Heart right ventricle (tissue), 16 donors: Measurements from ENCODE around the gene MLYCD. TPM values are rescaled to one million over a fixed set of nuclear protein-coding genes. Genes with fewer than 3 reads are reported as not detected.

Experiments used
- ATAC-seq, 8 donors: fragments of 200-7000 bp; cut with Tn5 transposase; one replicate each; pipeline ENCODE4 v1.9.1; 2020; ENCODE audit warnings: mild to moderate bottlenecking in 8 of 8, moderate library complexity in 8 of 8, moderate number of reproducible peaks in 1 of 8
- DNase-seq, 2 donors: peaks; one replicate each; pipeline ENCODE4 v3.0.0-alpha.2; 2020
- H3K27ac ChIP-seq, 10 donors: fragments of 200-600 bp; sonication (generic) in 2 of 10; one replicate each; pipeline versions ENCODE4 v1.5.0 to v1.8.0; 2020 to 2022; ENCODE audit warnings: mild to moderate bottlenecking in 3 of 10
- H3K27me3 ChIP-seq, 7 donors: fragments of 200-600 bp; one replicate each; pipeline ENCODE4 v1.8.0; 2021 to 2022; ENCODE audit warnings: mild to moderate bottlenecking in 2 of 7
- H3K36me3 ChIP-seq, 9 donors: fragments of 200-600 bp; sonication (generic) in 1 of 9; one replicate each; pipeline versions ENCODE4 v1.5.0 to v1.8.0; 2020 to 2022; ENCODE audit warnings: mild to moderate bottlenecking in 2 of 9
- H3K4me1 ChIP-seq, 9 donors: fragments of 200-600 bp; sonication (generic) in 1 of 9; one replicate each; pipeline versions ENCODE4 v1.5.0 to v1.8.0; 2020 to 2022; ENCODE audit warnings: mild to moderate bottlenecking in 4 of 9
- H3K4me3 ChIP-seq, 10 donors: fragments of 200-600 bp; sonication (generic) in 2 of 10; one replicate each; pipeline versions ENCODE4 v1.5.0 to v1.8.0; 2020 to 2022; ENCODE audit warnings: mild to moderate bottlenecking in 7 of 10, moderate library complexity in 2 of 10
- H3K9me3 ChIP-seq, 11 donors: fragments of 200-600 bp in 10 of 11; sonication (generic) in 2 of 11; one replicate each; pipeline versions ENCODE4 v1.5.0 to v1.8.0; 2013 to 2022; ENCODE audit warnings: mild to moderate bottlenecking in 2 of 11, control low read depth in 1 of 11, moderate library complexity in 1 of 11
- WGBS, 2 donors: extraction: QIAGEN DNeasy Blood & Tissue Kit; methylation state at CpG; one replicate each; pipeline ENCODE4 v1.1.7; 2013; ENCODE audit warnings: inconsistent platforms in 1 of 2; 5-methylcytosine and 5-hydroxymethylcytosine counted together
- intact Hi-C, 10 donors: fragments of 100-400 bp; cut with DNase I; formaldehyde crosslinking; loops; one replicate each; pipeline versions ENCODE4 v1.11.1 to v1.14.2; 2022
- polyA plus RNA-seq, 2 donors: library from polyadenylated mRNA; stranded (reverse); fragments of 200-250 nt; gene quantifications; one replicate each; pipeline ENCODE4 v1.2.3, GENCODE V29; 2013
- total RNA-seq, 10 donors: library from RNA; stranded (reverse); fragmentation: NEBNext Ultra II Directional in 3 of 10; extraction: Animal tissue kit (Norgen Biotek cat#: 25700) in 3 of 10; gene quantifications; one replicate each; pipeline versions ENCODE4 v1.2.1 to v1.2.4, GENCODE V29; 2021 to 2023
- TF ChIP-seq, protein P1 (sequence below), 9 donors: fragments of 200-600 bp; sonication (generic) in 2 of 9; IDR thresholded peaks; one replicate each; pipeline versions ENCODE4 v1.5.0 to v1.8.0; 2021 to 2022; ENCODE audit warnings: antibody characterized with exemption in 9 of 9, mild to moderate bottlenecking in 5 of 9, moderate library complexity in 1 of 9
- donor health status: Arrhythmogenic right ventricular cardiomyopathy.
- donor health status: ischemic (EF 13 %, LVEDD 7.1; RV severe dilation, severe dysfunction).
- donor health status: healthy with polysubstance abuse.
- donor health status: DM: no; HTN: yes; CAD: no.
- donor health status: DM: no; HTN: no; CAD: no.
- donor health status: ischemic (EF 25% LVEDD 6.9; RV normal size, moderate dysfunction).
- donor health status: ischemic (EF 25% LVEDD 5.7; RV mildly dilated, moderate dysfunction).
- donor health status: healthy.
- donor health status: DM: yes; HTN: yes; CAD: no.
- donor health status: Ischemic cardiomyopathy.
- donor health status: ischemic (EF 35%, LVEDD 5.7; RV mildly dilated, moderate dysfunction).
- donor health status: nonischemic (EF 11% LVEDD 7.7; RV severe dilation, severe dysfunction).
- donor health status: DM: yes; HTN: yes; CAD: no.
- donor health status: PGD.
- donor health status: ischemic (EF 29% LVEDD 5.4; RV normal size, mild dysfunction).
- donor health status: nonischemic (EF 23%, LVEDD 6.1; RV moderate dilation, normal function).

MLYCD gene
- total and polyA plus RNA-seq, 12 donors: 13.5 to 58.0 (median 38.6) TPM

DNA sequence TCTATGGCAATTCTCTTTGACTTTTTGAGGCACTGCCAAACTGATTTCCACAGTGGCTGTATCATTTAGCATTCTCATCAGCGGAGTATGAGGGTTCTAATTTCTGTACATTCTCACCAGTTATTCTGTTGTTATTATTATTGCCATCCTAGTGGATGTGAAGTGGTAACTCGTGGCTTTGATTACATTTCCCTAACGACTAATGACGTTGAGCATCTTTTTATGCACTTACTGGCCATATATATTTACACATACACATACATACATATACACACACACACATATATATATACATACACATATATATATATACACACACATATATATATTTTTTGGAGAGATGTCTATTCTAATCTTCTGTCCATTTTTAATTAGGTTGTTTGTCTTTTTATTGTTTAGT, 3.7 kb upstream of the MLYCD start:
- WGBS, 2 donors: 82 to 86% methylated on average over 4 of the region's 4 CpGs
- Histone ChIP-seq H3K4me1 (peaks cover 0 to 15% (median 14%) of the 10 kb centered on the region in 9 donors), H3K36me3 (no peaks in the 10 kb centered on the region), H3K27me3 (peaks cover 0 to 4% (median 0%) of the 10 kb centered on the region in 7 donors), H3K27ac (no peak overlapping the region), H3K4me3 (no peak overlapping the region), H3K9me3 (peaks cover 0 to 26% (median 11%) of the 10 kb centered on the region in 11 donors)
- intact Hi-C loops: no loop called here
- TF ChIP-seq, protein P1, sequence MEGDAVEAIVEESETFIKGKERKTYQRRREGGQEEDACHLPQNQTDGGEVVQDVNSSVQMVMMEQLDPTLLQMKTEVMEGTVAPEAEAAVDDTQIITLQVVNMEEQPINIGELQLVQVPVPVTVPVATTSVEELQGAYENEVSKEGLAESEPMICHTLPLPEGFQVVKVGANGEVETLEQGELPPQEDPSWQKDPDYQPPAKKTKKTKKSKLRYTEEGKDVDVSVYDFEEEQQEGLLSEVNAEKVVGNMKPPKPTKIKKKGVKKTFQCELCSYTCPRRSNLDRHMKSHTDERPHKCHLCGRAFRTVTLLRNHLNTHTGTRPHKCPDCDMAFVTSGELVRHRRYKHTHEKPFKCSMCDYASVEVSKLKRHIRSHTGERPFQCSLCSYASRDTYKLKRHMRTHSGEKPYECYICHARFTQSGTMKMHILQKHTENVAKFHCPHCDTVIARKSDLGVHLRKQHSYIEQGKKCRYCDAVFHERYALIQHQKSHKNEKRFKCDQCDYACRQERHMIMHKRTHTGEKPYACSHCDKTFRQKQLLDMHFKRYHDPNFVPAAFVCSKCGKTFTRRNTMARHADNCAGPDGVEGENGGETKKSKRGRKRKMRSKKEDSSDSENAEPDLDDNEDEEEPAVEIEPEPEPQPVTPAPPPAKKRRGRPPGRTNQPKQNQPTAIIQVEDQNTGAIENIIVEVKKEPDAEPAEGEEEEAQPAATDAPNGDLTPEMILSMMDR (IDR thresholded peaks at IDR 0.05): no peak
- no peak for ATAC-seq
- no peak for DNase-seq

GRCh38 chr16:83895942-83896341, 3.0 kb upstream of the MLYCD start:
- Histone ChIP-seq H3K4me3 (no peak overlapping the region), H3K36me3 (no peaks in the 10 kb centered on the region), H3K27me3 (peaks cover 0 to 4% (median 0%) of the 10 kb centered on the region in 7 donors), H3K9me3 (peaks cover 0 to 20% (median 11%) of the 10 kb centered on the region in 11 donors), H3K27ac (no peak overlapping the region), H3K4me1 (peaks cover 0 to 22% (median 19%) of the 10 kb centered on the region in 9 donors)
- intact Hi-C loops: no loop called here
- TF ChIP-seq, protein P1 (IDR thresholded peaks at IDR 0.05): no peak
- DNase-seq (no peak), ATAC-seq (no peak)
- 78 to 96% methylated on average over 3 of the region's 3 CpGs for whole genome bisulfite sequencing, 2 donors

DNA sequence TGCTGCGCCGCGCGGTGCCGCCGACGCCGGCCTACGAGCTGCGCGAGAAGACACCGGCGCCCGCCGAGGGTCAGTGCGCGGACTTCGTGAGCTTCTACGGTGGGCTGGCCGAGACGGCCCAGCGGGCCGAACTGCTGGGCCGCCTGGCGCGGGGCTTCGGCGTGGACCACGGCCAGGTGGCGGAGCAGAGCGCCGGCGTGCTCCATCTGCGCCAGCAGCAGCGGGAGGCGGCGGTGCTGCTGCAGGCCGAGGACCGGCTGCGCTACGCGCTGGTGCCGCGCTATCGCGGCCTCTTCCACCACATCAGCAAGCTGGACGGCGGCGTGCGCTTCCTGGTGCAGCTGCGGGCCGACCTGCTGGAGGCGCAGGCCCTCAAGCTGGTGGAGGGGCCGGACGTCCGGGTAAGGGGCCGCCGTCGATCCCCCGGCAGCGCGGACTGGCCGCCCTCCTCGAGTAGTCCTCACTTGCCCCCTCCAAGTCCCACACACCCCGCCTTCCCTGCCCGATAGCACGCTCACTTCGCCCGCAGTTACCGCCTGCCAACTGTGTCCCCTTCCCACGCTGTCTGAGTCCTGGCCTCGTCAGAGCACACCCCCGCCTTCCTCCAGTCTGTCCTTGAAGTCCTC, 470 bp downstream of the MLYCD start:
- Histone ChIP-seq H3K36me3 (no peaks in the 10 kb centered on the region), H3K4me1 (peaks cover 0 to 57% (median 46%) of the 10 kb centered on the region in 9 donors), H3K27ac (peak overlapping the region; percentile 93 to 100 (median 96)), H3K4me3 (peak overlapping the region; percentile 59 to 97 (median 90)), H3K27me3 (peaks cover 0 to 4% (median 0%) of the 10 kb centered on the region in 7 donors), H3K9me3 (no peaks in the 10 kb centered on the region)
- TF ChIP-seq, protein P1 (IDR thresholded peaks at IDR 0.05): peak in 3 of 9 donors; percentile 24 to 26 (median 26)
- ATAC-seq (peak in 7 of 8 donors; percentile 27 to 65 (median 29)), DNase-seq (peak; percentile 31 to 60)
- WGBS, 2 donors: 0 to 1% methylated on average over 55 to 73 of the region's 73 CpGs
- intact Hi-C loops: no loop called here

GRCh38 chr16:83899978-83900377, 1.1 kb downstream of the MLYCD start:
- intact Hi-C loops: no loop called here
- Histone ChIP-seq H3K9me3 (no peaks in the 10 kb centered on the region), H3K4me3 (peak overlapping the region; percentile 59 to 97 (median 90)), H3K4me1 (peaks cover 0 to 63% (median 52%) of the 10 kb centered on the region in 9 donors), H3K27ac (peak overlapping the region; percentile 93 to 100 (median 96)), H3K27me3 (peaks cover 0 to 4% (median 0%) of the 10 kb centered on the region in 7 donors), H3K36me3 (no peaks in the 10 kb centered on the region)
- DNase-seq: no peak
- TF ChIP-seq, protein P1 (IDR thresholded peaks at IDR 0.05): no peak
- ATAC-seq: no peak
- WGBS, 2 donors: 42 to 58% methylated on average over 3 of the region's 3 CpGs
